Activated CD8-positive, alpha-beta T cell treated with anti-CD3 and anti-CD28 coated beads for 36 hours (primary cell): ENCODE data around the gene HS3ST3A1. TPM values are rescaled to one million over a fixed set of nuclear protein-coding genes. Genes with fewer than 3 reads are reported as not detected.

ENCODE experiments used
- ATAC-seq: fragments of 200-7000 bp; cut with Tn5 transposase; one replicate; pipeline ENCODE4 v1.10.0; 2021; ENCODE audit warnings: mild to moderate bottlenecking, moderate library complexity
- CTCF ChIA-PET: fragments of 350-600 bp; sonication (Branson Sonifier 250); formaldehyde crosslinking; loops from one replicate; lab custom pipeline; 2021; ENCODE audit warnings: antibody characterized with exemption; lab: Charles Lee
- POLR2A ChIA-PET: fragments of 350-600 bp; sonication (Branson Sonifier 250); formaldehyde crosslinking; loops from one replicate; lab custom pipeline; 2021; ENCODE audit warnings: antibody characterized with exemption; lab: Charles Lee
- DNase-seq: peaks from one replicate; pipeline ENCODE4 v3.0.0-alpha.2; 2020
- H3K27ac Mint-ChIP-seq: one replicate; pipeline ENCODE4 v1.8.0; 2021; ENCODE audit warnings: mild to moderate bottlenecking, mixed read lengths
- H3K27me3 Mint-ChIP-seq: one replicate; pipeline ENCODE4 v1.8.0; 2021; ENCODE audit warnings: mixed read lengths
- H3K36me3 Mint-ChIP-seq: one replicate; pipeline ENCODE4 v1.8.0; 2021; ENCODE audit warnings: low read depth, mixed read lengths
- H3K4me1 Mint-ChIP-seq: one replicate; pipeline ENCODE4 v1.8.0; 2021; ENCODE audit warnings: low read depth, mixed read lengths
- H3K4me3 Mint-ChIP-seq: one replicate; pipeline ENCODE4 v1.8.0; 2021; ENCODE audit warnings: mild to moderate bottlenecking, moderate library complexity, mixed read lengths
- H3K9me3 Mint-ChIP-seq: one replicate; pipeline ENCODE4 v1.8.0; 2021; ENCODE audit warnings: mixed read lengths
- intact Hi-C: fragments of 100-400 bp; cut with micrococcal nuclease; formaldehyde crosslinking; loops from one replicate; pipeline ENCODE4 v1.10.0; 2022
- total RNA-seq, 2 experiments: library from RNA; stranded (reverse); gene quantifications; one replicate each; pipeline ENCODE4 v1.2.3, GENCODE V29; 2021
- TF ChIP-seq, protein P1 (sequence below): fragments of 200-600 bp; IDR thresholded peaks from one replicate; pipeline ENCODE4 v1.8.0; 2022; ENCODE audit warnings: antibody characterized with exemption, mild to moderate bottlenecking

HS3ST3A1 gene
- total RNA-seq: under 1 TPM in 1 of 2 experiments, not detected in 1; 0.11 TPM

DNA sequence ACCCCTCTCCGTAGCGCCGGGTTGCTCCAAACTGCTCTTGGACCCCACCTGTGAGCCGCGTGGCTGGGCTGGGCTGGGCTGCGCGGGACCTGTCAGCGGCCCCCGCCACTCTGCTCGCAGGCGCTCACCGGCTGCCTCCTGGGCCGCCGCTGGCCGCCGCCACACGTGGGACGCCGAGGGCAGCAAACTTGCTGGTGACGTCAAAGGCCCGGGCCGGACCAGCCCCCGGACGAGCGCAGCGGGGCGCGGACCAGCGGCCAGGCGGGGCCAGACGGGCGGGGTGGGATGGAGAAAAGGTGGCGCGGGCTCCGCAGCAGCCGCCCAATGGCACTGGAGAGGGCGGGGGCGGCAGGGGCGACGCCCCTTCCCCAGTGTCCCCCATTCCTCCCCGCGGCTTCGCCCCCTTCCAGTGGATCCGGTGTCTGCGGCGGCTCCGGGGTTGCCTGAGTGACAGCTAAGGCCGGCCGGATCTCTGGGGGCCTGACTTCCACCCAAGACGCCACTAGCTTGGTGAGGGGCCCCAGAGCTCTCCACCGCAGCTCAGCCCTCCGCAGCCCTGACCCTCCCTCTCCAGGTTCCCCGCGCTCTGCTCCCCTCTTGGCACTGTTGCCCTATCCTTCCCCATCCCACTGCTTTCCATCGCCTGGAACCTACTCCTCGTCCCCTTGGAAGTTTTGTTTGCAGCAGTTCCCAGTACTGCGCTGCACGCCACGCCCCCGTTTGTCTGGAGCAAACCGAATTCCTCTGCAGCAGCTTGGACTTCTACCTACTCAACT is at the start of gene HS3ST3A1:
Gene HS3ST3A1, minus strand, starts transcription at position 154 of the 776 bp plus-strand sequence. CDS start 800 bp downstream, outside the sequence.
- H3K27ac Mint-ChIP-seq: no peak within 1 kb of the TSS
- TF ChIP-seq, protein P1, sequence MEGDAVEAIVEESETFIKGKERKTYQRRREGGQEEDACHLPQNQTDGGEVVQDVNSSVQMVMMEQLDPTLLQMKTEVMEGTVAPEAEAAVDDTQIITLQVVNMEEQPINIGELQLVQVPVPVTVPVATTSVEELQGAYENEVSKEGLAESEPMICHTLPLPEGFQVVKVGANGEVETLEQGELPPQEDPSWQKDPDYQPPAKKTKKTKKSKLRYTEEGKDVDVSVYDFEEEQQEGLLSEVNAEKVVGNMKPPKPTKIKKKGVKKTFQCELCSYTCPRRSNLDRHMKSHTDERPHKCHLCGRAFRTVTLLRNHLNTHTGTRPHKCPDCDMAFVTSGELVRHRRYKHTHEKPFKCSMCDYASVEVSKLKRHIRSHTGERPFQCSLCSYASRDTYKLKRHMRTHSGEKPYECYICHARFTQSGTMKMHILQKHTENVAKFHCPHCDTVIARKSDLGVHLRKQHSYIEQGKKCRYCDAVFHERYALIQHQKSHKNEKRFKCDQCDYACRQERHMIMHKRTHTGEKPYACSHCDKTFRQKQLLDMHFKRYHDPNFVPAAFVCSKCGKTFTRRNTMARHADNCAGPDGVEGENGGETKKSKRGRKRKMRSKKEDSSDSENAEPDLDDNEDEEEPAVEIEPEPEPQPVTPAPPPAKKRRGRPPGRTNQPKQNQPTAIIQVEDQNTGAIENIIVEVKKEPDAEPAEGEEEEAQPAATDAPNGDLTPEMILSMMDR: no peak
- H3K27me3 Mint-ChIP-seq: peaks cover 49% of the 10 kb centered on the region
- H3K36me3 Mint-ChIP-seq: no peaks in the 10 kb centered on the region
- H3K4me1 Mint-ChIP-seq: peaks cover 4% of the 10 kb centered on the region
- CTCF ChIA-PET: no interaction called here
- peak within 1 kb of the TSS; percentile 61 for H3K4me3 Mint-ChIP-seq
- peak; percentile 25 for DNase-seq
- ATAC-seq: peak; percentile 57
- POLR2A ChIA-PET: interaction anchor here (0.5 kb wide), 1 partner anchor 1388 kb away, joined by 4 read pairs; no protein-coding TSS in a partner anchor
- H3K9me3 Mint-ChIP-seq: no peaks in the 10 kb centered on the region
- intact Hi-C loops: no loop called here

DNA sequence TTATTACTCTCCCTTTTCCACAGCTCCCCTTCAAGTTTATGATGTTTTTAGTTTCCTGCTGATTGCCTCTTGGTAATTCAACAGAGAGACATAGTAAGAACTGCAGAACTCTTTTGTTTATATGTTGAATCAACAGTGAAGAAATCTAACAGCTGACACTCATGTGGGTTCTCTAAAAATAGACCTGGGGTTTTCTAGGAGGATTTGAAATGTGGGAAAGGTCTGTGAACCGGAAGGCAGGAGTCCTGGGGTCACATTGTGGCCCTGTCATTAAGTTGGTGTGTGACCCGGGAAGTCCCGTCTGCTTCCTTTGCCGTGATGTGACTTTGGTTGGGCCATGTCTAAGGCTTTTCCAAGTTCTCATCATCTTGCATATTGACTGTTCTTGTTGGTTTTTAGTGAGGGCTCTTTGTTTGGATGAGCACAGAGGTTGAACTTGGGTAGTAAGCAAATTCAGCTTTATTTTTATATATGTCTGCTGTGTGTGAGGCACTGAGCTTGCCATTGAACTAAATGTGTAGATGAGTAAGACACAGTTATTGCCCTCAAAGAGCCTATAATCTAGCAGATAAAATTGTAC is 48.5 kb upstream of the HS3ST3A1 start:
- Mint-ChIP-seq H3K36me3 (no peaks in the 10 kb centered on the region), H3K4me1 (no peaks in the 10 kb centered on the region), H3K4me3 (no peak overlapping the region), H3K27ac (no peak overlapping the region), H3K9me3 (no peaks in the 10 kb centered on the region), H3K27me3 (peaks cover 2% of the 10 kb centered on the region)
- ChIA-PET POLR2A (no interaction called here), CTCF (no interaction called here)
- intact Hi-C loops: no loop called here
- ATAC-seq (no peak), DNase-seq (no peak)
- TF ChIP-seq, protein P1: no peak

DNA sequence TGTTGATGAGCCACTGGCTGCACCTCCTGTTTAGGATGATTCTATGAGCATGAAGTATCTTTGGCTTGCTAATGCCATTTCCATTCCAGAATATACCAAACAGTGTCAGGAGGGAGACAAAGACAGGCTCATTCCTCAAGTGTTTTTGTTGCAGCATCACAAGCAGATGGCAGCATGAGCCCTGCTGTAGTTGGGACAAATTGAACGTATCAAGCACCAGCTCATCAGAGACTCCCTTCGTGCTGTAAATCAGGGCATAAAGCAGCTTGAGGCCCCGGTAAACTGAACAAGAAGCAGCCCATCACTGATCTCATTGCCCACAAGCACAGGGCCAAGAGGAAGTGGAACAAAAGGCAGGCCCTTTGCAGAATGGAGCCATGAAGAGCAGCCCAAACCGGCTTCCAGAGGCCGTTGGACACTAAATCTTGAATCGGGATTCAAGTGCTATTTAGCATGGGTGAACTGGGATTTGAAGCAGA is 45.9 kb upstream of the HS3ST3A1 start:
- TF ChIP-seq, protein P1: no peak
- H3K4me3 Mint-ChIP-seq: no peak overlapping the region
- H3K27me3 Mint-ChIP-seq: peaks cover 4% of the 10 kb centered on the region
- ChIA-PET CTCF (no interaction called here), POLR2A (no interaction called here)
- no peak for DNase-seq
- no peak overlapping the region for H3K27ac Mint-ChIP-seq
- no peak for ATAC-seq
- H3K9me3 Mint-ChIP-seq: no peaks in the 10 kb centered on the region
- no peaks in the 10 kb centered on the region for H3K36me3 Mint-ChIP-seq
- H3K4me1 Mint-ChIP-seq: no peaks in the 10 kb centered on the region
- intact Hi-C loops: no loop called here

DNA sequence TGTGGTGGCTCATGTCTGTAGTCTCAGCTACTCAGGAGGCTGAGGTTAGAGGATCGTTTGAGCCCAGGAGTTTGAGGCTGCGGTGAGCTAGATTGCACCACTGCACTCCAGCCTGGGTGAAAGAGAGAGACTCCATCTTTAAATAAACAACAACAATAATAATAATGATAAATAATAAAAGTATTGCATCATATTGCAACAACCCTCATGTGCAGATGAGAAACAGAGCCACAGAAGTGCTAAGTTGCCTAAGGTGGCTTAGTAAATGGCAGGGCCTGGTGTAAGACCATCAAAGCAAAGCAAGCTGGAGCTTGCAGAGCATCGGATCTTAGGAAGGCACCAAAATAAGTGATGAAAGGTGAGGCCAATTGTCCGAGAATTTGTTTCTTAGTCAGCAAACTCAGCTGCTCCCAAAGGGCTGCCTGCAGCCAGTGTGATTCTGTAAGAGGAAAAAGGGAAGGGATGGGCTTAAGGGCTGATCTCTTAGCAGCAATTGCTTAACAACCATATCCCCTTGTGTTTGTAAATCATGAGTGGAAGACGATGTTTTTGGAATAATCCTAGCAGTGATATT is 45.3 kb upstream of the HS3ST3A1 start:
- Mint-ChIP-seq H3K4me3 (no peak overlapping the region), H3K27ac (no peak overlapping the region), H3K36me3 (no peaks in the 10 kb centered on the region), H3K27me3 (peaks cover 5% of the 10 kb centered on the region), H3K4me1 (no peaks in the 10 kb centered on the region), H3K9me3 (no peaks in the 10 kb centered on the region)
- no peak for DNase-seq
- CTCF ChIA-PET: no interaction called here
- TF ChIP-seq, protein P1: no peak
- intact Hi-C loops: no loop called here
- ATAC-seq: no peak
- POLR2A ChIA-PET: no interaction called here

DNA sequence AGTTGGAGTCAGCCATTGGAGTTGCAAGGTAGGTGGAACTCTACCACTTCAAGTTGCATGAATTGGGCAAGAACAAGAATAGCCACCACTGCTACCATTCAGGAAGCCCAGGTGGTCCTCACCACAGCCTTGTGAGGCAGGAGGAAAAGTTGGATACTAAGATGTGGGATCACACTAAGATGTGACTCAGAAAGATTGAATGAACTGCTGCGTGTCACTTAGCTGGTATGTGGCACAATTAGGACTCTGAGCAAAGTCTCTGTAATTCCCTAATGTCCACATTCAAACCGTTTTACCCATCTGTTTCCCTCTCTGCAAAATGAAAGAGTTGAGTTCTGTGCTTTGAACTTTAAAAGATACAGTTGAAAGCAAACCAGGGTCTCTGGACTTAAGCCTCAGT is 44.7 kb upstream of the HS3ST3A1 start:
- ChIA-PET POLR2A (no interaction called here), CTCF (no interaction called here)
- intact Hi-C loops: no loop called here
- peaks cover 5% of the 10 kb centered on the region for H3K27me3 Mint-ChIP-seq
- H3K9me3 Mint-ChIP-seq: no peaks in the 10 kb centered on the region
- no peak overlapping the region for H3K27ac Mint-ChIP-seq
- no peak for ATAC-seq
- no peaks in the 10 kb centered on the region for H3K4me1 Mint-ChIP-seq
- TF ChIP-seq, protein P1: no peak
- no peak overlapping the region for H3K4me3 Mint-ChIP-seq
- DNase-seq: no peak
- H3K36me3 Mint-ChIP-seq: no peaks in the 10 kb centered on the region
